NAMALWA (cell line): ENCODE measurements around the gene FARP1.

ENCODE experiments used
- DNase-seq: peaks from one replicate; pipeline ENCODE4 v3.0.0-alpha.2; 2015; ENCODE audit warnings: low spot score

FARP1 gene

DNA sequence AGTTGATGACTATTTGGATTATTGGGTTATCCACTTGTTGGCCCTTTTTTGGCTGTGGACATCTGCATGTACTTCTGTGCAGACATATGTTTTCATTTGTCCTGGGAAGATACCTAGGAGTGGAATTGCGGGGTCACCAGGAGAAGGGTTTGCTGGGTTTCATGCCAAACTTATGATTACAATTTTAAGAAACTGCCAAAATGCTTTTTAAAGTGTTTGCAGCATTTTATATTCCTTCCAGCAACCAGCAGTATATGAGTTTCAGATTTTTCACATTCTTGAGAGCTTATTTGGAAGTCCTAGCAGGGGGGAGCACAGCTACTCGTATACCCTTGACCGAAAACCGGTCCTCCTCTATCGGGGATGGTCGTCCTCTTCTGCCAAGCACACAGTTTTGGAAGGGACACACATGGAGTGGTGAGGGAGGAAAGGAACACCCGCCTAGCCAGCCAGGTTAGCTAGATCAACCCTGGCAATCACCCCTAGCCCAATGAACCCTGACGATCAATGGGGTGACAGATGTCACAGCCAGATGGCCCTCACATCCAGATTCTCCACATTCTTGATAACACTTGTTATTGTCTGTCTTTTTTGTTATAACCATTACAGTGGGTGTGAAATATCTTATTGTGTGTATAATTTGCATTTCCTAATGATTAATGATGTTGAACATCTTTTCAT, 60.9 kb downstream of the FARP1 start:
- no peak for DNase-seq

DNA sequence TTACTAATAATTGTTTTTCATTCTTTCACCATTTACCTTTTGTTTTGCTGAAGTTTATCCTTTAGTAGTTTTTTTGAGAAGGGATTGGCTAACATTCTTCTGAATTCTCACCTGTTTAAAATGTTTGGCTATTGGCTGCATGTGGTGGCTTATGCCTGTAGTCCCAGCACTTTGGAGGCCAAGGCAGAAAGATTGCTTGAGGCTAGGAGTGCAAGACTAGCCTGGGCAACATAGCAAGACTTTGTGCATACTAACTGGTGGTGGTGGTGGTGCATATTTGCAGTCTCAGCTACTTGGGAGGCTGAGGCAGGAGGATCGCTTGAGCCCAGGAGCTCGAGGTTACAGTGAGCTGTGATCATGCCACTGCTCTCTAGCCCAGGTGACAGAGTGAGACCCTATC, 61.7 kb downstream of the FARP1 start:
- DNase-seq = no peak

GRCh38 chr13:98206946-98207345, 64.1 kb downstream of the FARP1 start:
- DNase-seq = no peak

DNA sequence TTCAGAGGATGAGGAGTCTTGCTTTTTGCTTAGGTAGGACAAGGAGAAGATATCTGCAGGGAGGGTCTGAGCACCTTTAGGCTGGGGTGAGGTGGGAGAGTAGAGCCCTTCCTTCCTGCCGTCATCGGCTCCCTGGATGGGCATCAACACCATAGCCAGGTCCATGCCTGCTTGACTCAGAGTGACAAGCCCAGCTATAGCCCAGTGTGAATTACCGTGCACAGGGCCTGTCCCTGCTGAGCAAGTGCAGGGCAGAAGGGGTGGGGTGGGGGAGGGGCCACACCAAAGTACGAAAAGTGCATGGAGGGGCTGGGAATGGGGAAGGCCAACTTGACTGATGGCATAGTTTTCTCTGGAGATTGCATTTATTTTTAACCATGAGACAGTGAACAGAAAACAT, 64.5 kb downstream of the FARP1 start:
- DNase-seq = no peak

- no peak for DNase-seq
These were observed 65.7 kb downstream of the FARP1 start for GRCh38 chr13:98208606-98209005.

DNA sequence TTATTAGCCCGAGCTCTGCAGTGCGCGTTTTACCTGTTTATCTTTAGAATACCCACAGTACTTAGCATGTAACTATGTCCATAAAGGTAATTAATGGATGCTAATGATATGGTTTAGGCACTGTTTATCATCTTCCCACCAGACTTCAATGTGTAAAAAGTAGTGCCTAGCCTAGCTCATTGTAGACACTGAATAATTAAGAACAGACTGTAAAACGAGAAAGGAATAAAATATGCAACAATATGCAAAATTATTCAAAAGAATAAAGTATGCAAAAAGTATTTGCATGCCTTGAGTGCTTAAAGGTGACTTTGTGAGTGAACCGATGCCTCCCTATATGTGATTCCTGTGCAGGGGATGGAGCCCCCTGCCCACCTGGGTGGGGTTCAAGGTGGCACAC, 69.9 kb downstream of the FARP1 start:
- no peak for DNase-seq

DNA sequence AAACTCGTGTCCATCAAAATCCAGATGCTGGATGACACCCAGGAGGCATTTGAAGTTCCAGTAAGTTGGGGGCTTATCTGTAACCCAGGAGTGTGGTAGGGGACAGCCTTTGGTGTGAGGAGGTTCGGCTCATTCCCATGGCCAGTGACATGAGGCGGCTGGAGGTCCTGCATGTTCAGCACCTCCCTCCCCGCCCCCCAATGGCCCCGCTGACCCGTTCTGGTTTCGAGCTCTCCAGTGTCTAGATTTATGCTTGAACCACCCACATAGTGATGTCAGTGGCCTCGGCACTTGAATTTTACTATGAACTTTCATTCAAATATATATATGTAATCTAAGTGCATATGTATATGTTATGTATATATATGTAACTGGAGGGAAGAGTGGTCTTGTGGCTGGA, 70.5 kb downstream of the FARP1 start:
- no peak for DNase-seq

DNA sequence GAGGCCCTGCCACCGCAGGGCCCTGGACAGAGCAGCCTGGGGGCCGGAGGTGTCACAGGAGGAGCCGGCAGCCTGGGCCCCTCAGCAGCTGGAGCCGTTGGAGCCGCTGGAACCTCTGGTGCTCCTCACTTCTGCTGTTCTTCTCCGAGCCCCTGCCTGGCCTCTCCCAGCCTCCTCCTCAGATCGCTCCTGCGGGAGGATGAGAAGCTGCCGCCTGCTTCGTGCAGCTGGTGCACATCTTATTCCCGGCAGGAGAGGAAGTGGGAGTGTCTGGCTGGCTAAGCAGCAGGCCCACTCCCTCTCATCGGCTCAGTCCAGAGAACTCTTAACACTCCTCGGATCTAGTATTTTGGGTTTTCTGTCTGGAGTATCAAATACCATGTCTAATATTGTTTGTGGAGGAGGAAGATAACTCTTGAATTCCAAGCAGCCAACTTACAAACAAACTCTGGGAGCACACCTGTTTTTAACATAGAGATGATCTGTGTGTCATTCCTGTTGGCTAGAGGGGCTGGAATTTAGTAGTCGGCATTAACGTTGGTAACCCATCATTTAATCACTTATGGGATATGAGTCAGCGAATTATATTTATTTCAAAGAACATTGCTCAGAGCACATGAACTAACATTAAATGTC, 71.2 kb downstream of the FARP1 start:
- DNase-seq = no peak

GRCh38 chr13:98214707-98215106, 71.8 kb downstream of the FARP1 start:
- no peak for DNase-seq

DNA sequence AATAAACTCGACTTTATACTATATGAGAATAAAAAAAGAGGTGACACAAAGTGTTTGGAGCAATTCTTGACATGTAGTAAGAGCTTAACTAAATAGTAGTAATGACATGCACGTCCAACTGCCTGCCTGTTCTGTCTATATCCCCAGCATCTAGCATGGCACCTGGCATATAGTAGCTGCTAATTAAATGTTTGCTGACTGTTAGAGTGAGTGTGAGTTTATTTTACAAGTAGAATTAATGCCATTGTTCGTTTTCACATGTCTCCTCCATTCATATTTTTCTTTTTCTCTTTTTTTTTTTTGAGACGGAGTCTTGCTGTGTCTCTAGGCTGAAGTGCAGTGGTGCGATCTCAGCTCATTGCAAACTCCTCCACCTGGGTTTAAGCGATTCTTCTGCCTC, 72.6 kb downstream of the FARP1 start:
- DNase-seq = no peak

- DNase-seq = no peak
These were observed 73.3 kb downstream of the FARP1 start for GRCh38 chr13:98216135-98216565.

DNA sequence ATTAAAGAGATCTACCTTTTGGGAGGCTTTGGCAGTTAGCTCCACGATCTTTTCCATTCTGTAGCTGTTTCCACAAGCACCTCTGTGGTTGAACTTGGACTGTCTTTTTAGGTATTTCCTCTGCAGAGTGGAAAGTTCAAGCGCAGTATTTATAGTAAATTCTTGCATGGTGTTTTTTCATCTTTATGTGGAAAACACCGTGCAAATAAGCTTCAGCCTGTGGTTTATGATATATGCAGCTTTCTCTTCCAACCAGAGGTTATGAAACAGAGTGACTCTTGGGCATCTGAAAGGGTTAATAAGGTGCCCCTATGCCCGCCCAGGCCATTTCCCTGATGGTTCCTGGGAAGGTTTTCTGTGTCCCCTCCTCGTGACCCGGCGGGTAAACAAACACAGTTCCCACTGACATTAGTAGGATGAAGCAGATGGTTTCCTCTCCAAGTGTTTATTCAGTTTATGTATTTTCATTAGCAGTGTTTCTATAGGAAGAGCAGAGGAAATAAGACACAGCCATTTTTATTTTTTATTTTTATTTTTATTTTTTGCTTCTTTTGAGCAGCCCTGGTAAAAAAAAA, 73.9 kb downstream of the FARP1 start:
- DNase-seq = no peak

GRCh38 chr13:98217597-98217996, 74.7 kb downstream of the FARP1 start:
- DNase-seq = no peak

DNA sequence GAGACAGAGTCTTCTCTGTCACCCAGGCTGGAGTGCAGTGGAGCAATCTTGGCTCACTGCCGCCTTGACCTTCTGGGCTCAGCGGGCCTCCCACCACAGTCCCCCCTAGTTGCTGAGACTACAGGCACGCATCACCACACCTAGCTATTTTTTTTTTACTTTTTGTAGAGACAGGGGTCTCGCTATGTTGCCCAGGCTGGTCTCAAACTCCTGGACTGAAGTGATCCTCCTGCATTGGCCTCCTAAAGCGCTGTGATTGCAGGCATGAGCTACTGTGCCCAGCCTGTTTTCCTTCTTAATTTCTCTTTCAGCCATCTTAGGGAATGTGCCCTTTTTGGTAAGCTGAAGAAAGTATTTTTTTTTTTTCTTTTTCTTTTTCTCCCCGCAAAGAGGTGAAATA, 76.8 kb downstream of the FARP1 start:
- no peak for DNase-seq

DNA sequence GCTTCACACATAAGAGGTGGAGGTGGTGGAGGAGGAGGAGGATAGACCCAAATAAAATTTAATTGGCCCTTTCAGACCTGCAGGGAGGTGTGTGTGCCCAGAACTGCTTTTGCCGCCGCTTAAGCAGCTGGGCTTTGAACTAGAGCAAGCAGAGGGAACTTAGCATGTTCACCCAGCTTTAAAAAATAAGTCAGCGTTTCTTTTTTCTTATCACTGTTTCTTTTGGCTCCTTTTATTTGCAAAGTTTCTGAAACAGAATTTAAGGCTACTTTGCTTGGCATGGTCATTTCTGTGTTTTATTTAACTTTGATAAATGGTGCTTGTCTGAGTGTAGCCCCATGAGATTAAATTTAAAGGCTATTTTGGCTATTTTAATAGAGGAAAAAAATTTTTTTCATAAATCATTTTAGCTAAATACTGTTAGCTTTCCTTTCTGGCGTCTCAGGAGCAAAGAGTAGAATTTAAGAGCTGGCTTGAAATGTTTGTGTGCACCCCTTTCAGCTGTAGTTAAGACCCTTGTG, 77.4 kb downstream of the FARP1 start:
- no peak for DNase-seq

DNA sequence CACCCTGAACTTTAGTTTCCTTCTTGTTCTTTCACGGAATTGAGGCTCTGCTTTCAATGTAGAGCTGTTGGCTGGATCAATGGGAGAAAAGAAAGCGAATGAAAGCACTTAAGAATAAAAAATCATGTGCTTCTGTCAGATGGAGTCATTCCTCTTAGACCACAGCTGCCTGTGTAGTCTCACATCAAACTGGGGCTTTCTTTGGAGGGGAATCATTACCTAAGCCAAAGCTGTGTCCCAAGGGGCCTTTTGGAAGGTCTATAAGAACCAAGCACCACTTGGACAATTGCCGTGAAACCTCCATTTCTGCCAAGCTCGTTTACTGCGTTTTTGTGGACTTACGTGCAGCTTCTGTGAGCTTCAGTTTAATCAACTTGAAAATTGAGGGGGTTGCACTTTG, 78.3 kb downstream of the FARP1 start:
- no peak for DNase-seq

- no peak for DNase-seq
These were observed 79.2 kb downstream of the FARP1 start for GRCh38 chr13:98222081-98222554.

GRCh38 chr13:98222816-98223215, 79.9 kb downstream of the FARP1 start:
- DNase-seq = no peak

- no peak for DNase-seq
These were observed 80.8 kb downstream of the FARP1 start for GRCh38 chr13:98223741-98224140.

DNA sequence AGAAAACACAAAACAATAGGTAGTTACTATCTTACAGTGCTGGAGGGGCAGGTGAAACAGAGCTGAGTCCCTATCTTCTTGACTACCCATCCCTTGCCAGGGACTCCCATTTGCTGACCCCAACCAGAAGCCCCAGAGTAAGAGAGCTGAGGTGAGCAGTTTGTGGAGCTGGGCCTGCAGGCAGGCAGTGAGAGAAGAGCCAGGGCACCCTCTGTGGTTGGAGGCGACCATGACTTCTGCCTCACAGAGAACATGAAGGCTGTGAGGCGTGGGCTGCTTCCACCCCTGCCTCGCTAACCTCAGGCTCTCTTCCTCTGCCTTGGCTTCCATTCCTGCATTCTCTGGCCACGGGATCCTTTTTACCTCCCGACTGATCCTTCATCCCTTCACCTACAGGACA, 81.7 kb downstream of the FARP1 start:
- no peak for DNase-seq

DNA sequence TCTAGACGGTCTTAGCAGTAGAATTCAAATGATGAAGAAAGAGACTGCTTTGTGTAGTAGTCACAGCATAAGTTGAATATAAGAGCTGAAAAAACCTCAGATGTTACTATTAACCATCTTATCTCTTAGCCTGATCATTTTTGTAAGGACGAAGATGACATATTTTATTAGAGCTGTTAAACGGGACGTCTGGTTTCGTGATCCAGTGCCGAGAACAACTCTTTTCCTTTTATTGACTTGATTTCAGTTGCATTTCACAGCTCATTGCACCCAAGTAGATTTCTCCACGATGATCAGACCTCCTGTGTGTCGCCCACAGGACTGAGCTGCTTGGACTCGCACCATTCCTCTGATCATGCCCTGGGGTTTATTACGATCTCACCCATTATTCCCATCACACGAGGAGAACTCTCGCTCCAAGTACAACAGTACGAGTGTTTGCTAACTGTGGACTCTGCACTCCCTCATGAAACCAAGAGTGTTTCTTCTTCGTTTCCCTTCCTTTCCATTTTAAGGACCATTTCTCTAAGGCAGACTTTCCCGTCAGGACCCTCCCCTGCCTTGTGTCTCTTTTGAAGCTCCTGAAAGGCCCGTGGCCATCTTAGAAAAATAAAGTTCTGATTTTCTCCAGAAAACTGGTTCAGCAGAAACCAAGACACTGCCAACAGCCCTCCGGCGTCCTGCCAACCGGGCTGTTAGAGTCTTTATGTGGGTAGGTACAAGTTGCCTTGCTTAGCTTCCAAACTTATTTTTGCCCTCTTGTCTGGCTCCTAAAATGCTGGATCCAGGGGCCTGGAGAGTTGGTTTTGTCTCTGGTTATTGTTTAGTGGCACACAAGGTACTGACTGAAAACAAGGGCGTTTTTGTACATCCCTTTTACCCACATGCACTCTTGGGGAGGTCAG, 82.4 kb downstream of the FARP1 start:
- DNase-seq = no peak

- no peak for DNase-seq
These were observed 83.6 kb downstream of the FARP1 start for GRCh38 chr13:98226496-98226895.
